Esophagus squamous epithelium (tissue), 4 donors: ENCODE measurements around the gene C1orf50.

Source experiments
- POLR2A ChIP-seq, 4 donors: fragments of 450-650 bp; IDR thresholded peaks; one replicate each; pipeline ENCODE4 v1.6.1; 2017; ENCODE audit warnings: antibody characterized with exemption in 4 of 4, mild to moderate bottlenecking in 4 of 4, moderate library complexity in 3 of 4
- TF ChIP-seq, protein P1 (sequence below), 6 experiments: fragments of 450-650 bp in 4 of 6; fragments of 200-600 bp in 2 of 6; sonication (generic) in 2 of 6; IDR thresholded peaks; one replicate each; pipeline ENCODE4 v1.5.1; 2016 to 2019; ENCODE audit warnings: antibody characterized with exemption in 6 of 6, mild to moderate bottlenecking in 4 of 6, moderate library complexity in 4 of 6

GRCh38 chr1:42784547-42784945 is 17.5 kb downstream of the C1orf50 start:
- TF ChIP-seq, protein P1, sequence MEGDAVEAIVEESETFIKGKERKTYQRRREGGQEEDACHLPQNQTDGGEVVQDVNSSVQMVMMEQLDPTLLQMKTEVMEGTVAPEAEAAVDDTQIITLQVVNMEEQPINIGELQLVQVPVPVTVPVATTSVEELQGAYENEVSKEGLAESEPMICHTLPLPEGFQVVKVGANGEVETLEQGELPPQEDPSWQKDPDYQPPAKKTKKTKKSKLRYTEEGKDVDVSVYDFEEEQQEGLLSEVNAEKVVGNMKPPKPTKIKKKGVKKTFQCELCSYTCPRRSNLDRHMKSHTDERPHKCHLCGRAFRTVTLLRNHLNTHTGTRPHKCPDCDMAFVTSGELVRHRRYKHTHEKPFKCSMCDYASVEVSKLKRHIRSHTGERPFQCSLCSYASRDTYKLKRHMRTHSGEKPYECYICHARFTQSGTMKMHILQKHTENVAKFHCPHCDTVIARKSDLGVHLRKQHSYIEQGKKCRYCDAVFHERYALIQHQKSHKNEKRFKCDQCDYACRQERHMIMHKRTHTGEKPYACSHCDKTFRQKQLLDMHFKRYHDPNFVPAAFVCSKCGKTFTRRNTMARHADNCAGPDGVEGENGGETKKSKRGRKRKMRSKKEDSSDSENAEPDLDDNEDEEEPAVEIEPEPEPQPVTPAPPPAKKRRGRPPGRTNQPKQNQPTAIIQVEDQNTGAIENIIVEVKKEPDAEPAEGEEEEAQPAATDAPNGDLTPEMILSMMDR (IDR thresholded peaks at IDR 0.05): no peak
- no peak for TF ChIP-seq POLR2A (IDR thresholded peaks at IDR 0.05)
